ENCODE data around the gene PDE9A.
"Not testable (repeated sequence)": the region's sequence is repeated elsewhere in the genome, so short reads cannot be mapped to it uniquely, and the experiment has no call there.

Gene PDE9A

GRCh38 chr21:42790520-42791065, 137.2 kb downstream of the PDE9A start:
- 90% methylated on average over 8 of the region's 8 CpGs for WGBS
- Histone ChIP-seq H3K9me3 (ENCODE audit: insufficient read depth, low read depth, low read length) (0 out of 2 replicates have a peak, but pooled peaks cover 4% of the 10 kb centered on the region), H3K36me3 (ENCODE audit: insufficient read depth, low read length) (no peaks in the 10 kb centered on the region), H3K9ac (ENCODE audit: low read depth, low read length) (no peak overlapping the region), H3K27me3 (ENCODE audit: insufficient read depth, low read length) (no peaks in the 10 kb centered on the region), H3K4me1 (ENCODE audit: insufficient read depth, low read length) (peaks cover 4% of the 10 kb centered on the region; the same call in 1 of the 2 replicates), H3K27ac (ENCODE audit: low read depth, low read length) (no peak overlapping the region), H3K4me3 (ENCODE audit: low read length) (no peak overlapping the region)

- H3K4me3 ChIP-seq (ENCODE audit: low read length) = no peak overlapping the region
- no peaks in the 10 kb centered on the region for H3K9me3 ChIP-seq (ENCODE audit: insufficient read depth, low read depth, low read length)
- no peak overlapping the region for H3K9ac ChIP-seq (ENCODE audit: low read depth, low read length)
- no peak overlapping the region; the same call in 1 of the 2 replicates for H3K27ac ChIP-seq (ENCODE audit: low read depth, low read length)
- H3K4me1 ChIP-seq (ENCODE audit: insufficient read depth, low read length) = peaks cover 17% of the 10 kb centered on the region
- 51% methylated on average over 7 of the region's 7 CpGs for WGBS
- peaks cover 4% of the 10 kb centered on the region; the same call in 1 of the 2 replicates for H3K36me3 ChIP-seq (ENCODE audit: insufficient read depth, low read length)
- no peaks in the 10 kb centered on the region for H3K27me3 ChIP-seq (ENCODE audit: insufficient read depth, low read length)
Measured at GRCh38 chr21:42793774-42794173, 140.4 kb downstream of the PDE9A start.

GRCh38 chr21:42794551-42794950, 141.1 kb downstream of the PDE9A start:
- WGBS = 35% methylated on average over 6 of the region's 6 CpGs
- Histone ChIP-seq H3K27me3 (ENCODE audit: insufficient read depth, low read length) (no peaks in the 10 kb centered on the region), H3K36me3 (ENCODE audit: insufficient read depth, low read length) (peaks cover 4% of the 10 kb centered on the region; the same call in 1 of the 2 replicates), H3K4me3 (ENCODE audit: low read length) (no peak overlapping the region), H3K27ac (ENCODE audit: low read depth, low read length) (peak overlapping the region; percentile 32; the same call in 1 of the 2 replicates), H3K9ac (ENCODE audit: low read depth, low read length) (no peak overlapping the region), H3K4me1 (ENCODE audit: insufficient read depth, low read length) (peaks cover 21% of the 10 kb centered on the region), H3K9me3 (ENCODE audit: insufficient read depth, low read depth, low read length) (no peaks in the 10 kb centered on the region)

GRCh38 chr21:42796327-42797062, 143.1 kb downstream of the PDE9A start:
- no peak overlapping the region for H3K9ac ChIP-seq (ENCODE audit: low read depth, low read length)
- 88% methylated on average over 12 of the region's 13 CpGs for WGBS
- no peaks in the 10 kb centered on the region for H3K9me3 ChIP-seq (ENCODE audit: insufficient read depth, low read depth, low read length)
- no peak overlapping the region for H3K27ac ChIP-seq (ENCODE audit: low read depth, low read length)
- H3K4me1 ChIP-seq (ENCODE audit: insufficient read depth, low read length) = peaks cover 34% of the 10 kb centered on the region
- no peak overlapping the region for H3K4me3 ChIP-seq (ENCODE audit: low read length)
- H3K27me3 ChIP-seq (ENCODE audit: insufficient read depth, low read length) = no peaks in the 10 kb centered on the region
- peaks cover 8% of the 10 kb centered on the region; the same call in 1 of the 2 replicates for H3K36me3 ChIP-seq (ENCODE audit: insufficient read depth, low read length)

DNA sequence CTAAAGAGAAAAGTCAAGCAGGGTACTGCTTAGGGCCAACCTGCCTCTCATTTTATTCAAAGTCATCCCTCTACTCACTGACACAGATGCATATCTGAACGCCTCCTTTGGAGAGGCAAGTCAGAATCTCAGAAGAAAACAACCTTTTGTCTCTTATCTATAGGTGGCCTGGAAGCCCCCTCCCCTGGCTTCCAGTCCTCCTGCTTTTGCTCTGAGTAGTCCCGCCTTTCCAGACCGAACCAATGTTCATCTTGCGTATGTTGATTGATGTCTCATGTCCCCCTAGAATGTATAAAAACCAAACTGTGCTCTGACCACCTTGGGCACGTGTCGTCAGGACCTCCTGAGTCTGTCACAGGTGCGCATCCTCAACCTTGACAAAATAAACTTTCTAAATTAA, 144.1 kb downstream of the PDE9A start:
- no peaks in the 10 kb centered on the region for H3K9me3 ChIP-seq (ENCODE audit: insufficient read depth, low read depth, low read length)
- 76% methylated on average over 7 of the region's 7 CpGs for WGBS
- peaks cover 8% of the 10 kb centered on the region; the same call in 1 of the 2 replicates for H3K36me3 ChIP-seq (ENCODE audit: insufficient read depth, low read length)
- H3K27me3 ChIP-seq (ENCODE audit: insufficient read depth, low read length) = no peaks in the 10 kb centered on the region
- no peak overlapping the region for H3K9ac ChIP-seq (ENCODE audit: low read depth, low read length)
- H3K27ac ChIP-seq (ENCODE audit: low read depth, low read length) = no peak overlapping the region; the same call in 1 of the 2 replicates
- no peak overlapping the region for H3K4me3 ChIP-seq (ENCODE audit: low read length)
- H3K4me1 ChIP-seq (ENCODE audit: insufficient read depth, low read length) = peaks cover 37% of the 10 kb centered on the region

GRCh38 chr21:42798106-42798505, 144.7 kb downstream of the PDE9A start:
- no peak overlapping the region for H3K9ac ChIP-seq (ENCODE audit: low read depth, low read length)
- peaks cover 39% of the 10 kb centered on the region for H3K4me1 ChIP-seq (ENCODE audit: insufficient read depth, low read length)
- 89% methylated on average over 6 of the region's 6 CpGs for WGBS
- H3K27me3 ChIP-seq (ENCODE audit: insufficient read depth, low read length) = no peaks in the 10 kb centered on the region
- no peaks in the 10 kb centered on the region for H3K9me3 ChIP-seq (ENCODE audit: insufficient read depth, low read depth, low read length)
- peaks cover 8% of the 10 kb centered on the region; the same call in 1 of the 2 replicates for H3K36me3 ChIP-seq (ENCODE audit: insufficient read depth, low read length)
- no peak overlapping the region for H3K27ac ChIP-seq (ENCODE audit: low read depth, low read length)
- H3K4me3 ChIP-seq (ENCODE audit: low read length) = no peak overlapping the region

DNA sequence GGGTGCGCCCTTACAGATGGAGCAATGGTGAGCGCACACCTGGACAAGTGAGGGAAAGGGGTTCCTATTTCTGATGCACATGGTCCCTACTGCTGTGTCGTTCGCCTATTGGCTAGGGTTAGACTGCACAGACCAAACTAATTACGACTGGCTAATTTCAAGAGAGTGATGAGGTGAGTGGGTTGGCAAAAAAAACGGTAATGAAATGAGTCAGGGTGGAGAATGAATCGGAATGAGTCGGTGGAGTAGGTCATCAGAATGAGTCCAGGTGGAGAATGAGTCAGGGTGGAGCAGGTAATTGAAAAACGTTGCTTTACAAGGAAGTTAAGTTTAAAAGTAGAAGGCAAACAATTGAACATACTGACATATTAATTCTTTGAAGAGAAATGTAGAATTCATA, 146.1 kb downstream of the PDE9A start:
- WGBS = 87% methylated on average over 9 of the region's 9 CpGs
- H3K27me3 ChIP-seq (ENCODE audit: insufficient read depth, low read length) = no peaks in the 10 kb centered on the region

GRCh38 chr21:42799948-42800347, 146.5 kb downstream of the PDE9A start:
- peaks cover 8% of the 10 kb centered on the region; the same call in 1 of the 2 replicates for H3K36me3 ChIP-seq (ENCODE audit: insufficient read depth, low read length)
- H3K9me3 ChIP-seq (ENCODE audit: insufficient read depth, low read depth, low read length) = no peaks in the 10 kb centered on the region
- H3K27me3 ChIP-seq (ENCODE audit: insufficient read depth, low read length) = no peaks in the 10 kb centered on the region
- peaks cover 40% of the 10 kb centered on the region for H3K4me1 ChIP-seq (ENCODE audit: insufficient read depth, low read length)
- 82% methylated on average over 4 of the region's 5 CpGs for WGBS
- H3K27ac ChIP-seq (ENCODE audit: low read depth, low read length) = no peak overlapping the region
- no peak overlapping the region for H3K4me3 ChIP-seq (ENCODE audit: low read length)
- no peak overlapping the region for H3K9ac ChIP-seq (ENCODE audit: low read depth, low read length)

More for the DNA sequence above, 146.1 kb downstream of the PDE9A start:
- Histone ChIP-seq H3K9ac (ENCODE audit: low read depth, low read length) (no peak overlapping the region), H3K4me3 (ENCODE audit: low read length) (no peak overlapping the region), H3K9me3 (ENCODE audit: insufficient read depth, low read depth, low read length) (no peaks in the 10 kb centered on the region), H3K27ac (ENCODE audit: low read depth, low read length) (no peak overlapping the region), H3K36me3 (ENCODE audit: insufficient read depth, low read length) (peaks cover 8% of the 10 kb centered on the region; the same call in 1 of the 2 replicates), H3K4me1 (ENCODE audit: insufficient read depth, low read length) (peaks cover 43% of the 10 kb centered on the region)

DNA sequence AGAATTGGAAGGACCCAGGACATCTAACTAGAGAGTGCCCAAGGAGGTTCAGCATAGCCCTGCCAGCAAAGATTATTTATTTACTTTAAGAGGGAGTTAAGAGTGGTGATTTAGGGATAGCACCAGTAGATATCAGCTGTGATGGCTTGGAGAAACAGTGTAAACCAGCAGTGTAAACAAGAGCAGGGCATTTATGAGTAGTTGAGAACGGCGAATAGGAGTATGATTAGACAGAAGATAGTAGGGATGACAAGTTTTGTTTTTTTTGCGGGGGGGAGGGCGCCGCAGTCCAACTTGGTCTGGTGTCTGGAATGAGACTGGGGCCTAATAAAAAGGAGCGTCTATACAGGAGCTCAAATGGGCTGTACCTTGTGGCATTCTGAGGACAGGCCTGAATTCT, 148.2 kb downstream of the PDE9A start:
- WGBS = 67% methylated on average over 6 of the region's 6 CpGs
- not testable (repeated sequence) for H3K9ac ChIP-seq (ENCODE audit: low read depth, low read length); H3K27me3 ChIP-seq (ENCODE audit: insufficient read depth, low read length); H3K36me3 ChIP-seq (ENCODE audit: insufficient read depth, low read length); H3K9me3 ChIP-seq (ENCODE audit: insufficient read depth, low read depth, low read length); H3K27ac ChIP-seq (ENCODE audit: low read depth, low read length); H3K4me3 ChIP-seq (ENCODE audit: low read length)
- peaks cover 46% of the 10 kb centered on the region for H3K4me1 ChIP-seq (ENCODE audit: insufficient read depth, low read length)

- Histone ChIP-seq H3K9me3 (ENCODE audit: insufficient read depth, low read depth, low read length) (no peaks in the 10 kb centered on the region), H3K27me3 (ENCODE audit: insufficient read depth, low read length) (no peaks in the 10 kb centered on the region), H3K9ac (ENCODE audit: low read depth, low read length) (peak overlapping the region; percentile 38; the same call in 1 of the 2 replicates), H3K4me3 (ENCODE audit: low read length) (no peak overlapping the region), H3K4me1 (ENCODE audit: insufficient read depth, low read length) (peaks cover 49% of the 10 kb centered on the region), H3K27ac (ENCODE audit: low read depth, low read length) (peak overlapping the region; percentile 75), H3K36me3 (ENCODE audit: insufficient read depth, low read length) (no peaks in the 10 kb centered on the region)
- WGBS = 19% methylated on average over 14 of the region's 14 CpGs
Measured at GRCh38 chr21:42806509-42807140, 153.2 kb downstream of the PDE9A start.

GRCh38 chr21:42807293-42807895, 154.0 kb downstream of the PDE9A start:
- not testable (repeated sequence) for H3K9me3 ChIP-seq (ENCODE audit: insufficient read depth, low read depth, low read length); H3K27me3 ChIP-seq (ENCODE audit: insufficient read depth, low read length); H3K9ac ChIP-seq (ENCODE audit: low read depth, low read length); H3K36me3 ChIP-seq (ENCODE audit: insufficient read depth, low read length); H3K4me3 ChIP-seq (ENCODE audit: low read length)
- WGBS = 51% methylated on average over 15 of the region's 16 CpGs
- Histone ChIP-seq H3K27ac (ENCODE audit: low read depth, low read length) (peak overlapping the region; percentile 75; the same call in 1 of the 2 replicates), H3K4me1 (ENCODE audit: insufficient read depth, low read length) (peaks cover 47% of the 10 kb centered on the region)
